Measurements from ENCODE around the gene MRLN. TPM values are rescaled to one million over a fixed set of nuclear protein-coding genes. Genes with fewer than 3 reads are reported as not detected.

The MRLN gene
- total RNA-seq, 1 donor from 2014 or later = not detected

- DNase-seq (ENCODE audit: extremely low spot score, unreplicated experiment) = no peak
- no peak overlapping the region for H3K27ac Mint-ChIP-seq (ENCODE audit: unreplicated experiment)
- no peaks in the 10 kb centered on the region for H3K36me3 Mint-ChIP-seq (ENCODE audit: unreplicated experiment)
- no peak for TF ChIP-seq CTCF (IDR thresholded peaks at IDR 0.05)
- no peaks in the 10 kb centered on the region for H3K4me1 Mint-ChIP-seq (ENCODE audit: unreplicated experiment)
- no peak overlapping the region for H3K4me3 Mint-ChIP-seq (ENCODE audit: unreplicated experiment)
- no peaks in the 10 kb centered on the region for H3K9me3 Mint-ChIP-seq (ENCODE audit: unreplicated experiment)
- H3K27me3 Mint-ChIP-seq (ENCODE audit: unreplicated experiment) = peaks cover 24% of the 10 kb centered on the region
These were observed 58.3 kb downstream of the MRLN start for GRCh38 chr10:59694936-59695335.

GRCh38 chr10:59692113-59692512 is 61.1 kb downstream of the MRLN start:
- H3K4me1 Mint-ChIP-seq (ENCODE audit: unreplicated experiment) = no peaks in the 10 kb centered on the region
- H3K4me3 Mint-ChIP-seq (ENCODE audit: unreplicated experiment) = no peak overlapping the region
- peaks cover 18% of the 10 kb centered on the region for H3K27me3 Mint-ChIP-seq (ENCODE audit: unreplicated experiment)
- H3K36me3 Mint-ChIP-seq (ENCODE audit: unreplicated experiment) = no peaks in the 10 kb centered on the region
- no peak for TF ChIP-seq CTCF (IDR thresholded peaks at IDR 0.05)
- no peak overlapping the region for H3K27ac Mint-ChIP-seq (ENCODE audit: unreplicated experiment)
- no peaks in the 10 kb centered on the region for H3K9me3 Mint-ChIP-seq (ENCODE audit: unreplicated experiment)
- no peak for DNase-seq (ENCODE audit: extremely low spot score, unreplicated experiment)

GRCh38 chr10:59688921-59689351 is 64.3 kb downstream of the MRLN start:
- no peaks in the 10 kb centered on the region for H3K9me3 Mint-ChIP-seq (ENCODE audit: unreplicated experiment)
- no peak overlapping the region for H3K27ac Mint-ChIP-seq (ENCODE audit: unreplicated experiment)
- no peak overlapping the region for H3K4me3 Mint-ChIP-seq (ENCODE audit: unreplicated experiment)
- no peaks in the 10 kb centered on the region for H3K36me3 Mint-ChIP-seq (ENCODE audit: unreplicated experiment)
- no peaks in the 10 kb centered on the region for H3K4me1 Mint-ChIP-seq (ENCODE audit: unreplicated experiment)
- DNase-seq (ENCODE audit: extremely low spot score, unreplicated experiment) = no peak
- TF ChIP-seq CTCF (IDR thresholded peaks at IDR 0.05) = no peak
- peaks cover 21% of the 10 kb centered on the region for H3K27me3 Mint-ChIP-seq (ENCODE audit: unreplicated experiment)

GRCh38 chr10:59687657-59688056 is 65.6 kb downstream of the MRLN start:
- H3K4me1 Mint-ChIP-seq (ENCODE audit: unreplicated experiment) = no peaks in the 10 kb centered on the region
- H3K9me3 Mint-ChIP-seq (ENCODE audit: unreplicated experiment) = no peaks in the 10 kb centered on the region
- H3K36me3 Mint-ChIP-seq (ENCODE audit: unreplicated experiment) = no peaks in the 10 kb centered on the region
- H3K27me3 Mint-ChIP-seq (ENCODE audit: unreplicated experiment) = peaks cover 18% of the 10 kb centered on the region
- TF ChIP-seq CTCF (IDR thresholded peaks at IDR 0.05) = no peak
- no peak for DNase-seq (ENCODE audit: extremely low spot score, unreplicated experiment)
- no peak overlapping the region for H3K27ac Mint-ChIP-seq (ENCODE audit: unreplicated experiment)
- no peak overlapping the region for H3K4me3 Mint-ChIP-seq (ENCODE audit: unreplicated experiment)

Other genes with a start within 250 kb of the MRLN start
- 0.32 and 0.50 TPM in 2 replicates for gene SLC16A9, start 43.6 kb downstream of the MRLN start, total RNA-seq
- 37.6 and 38.0 TPM in 2 replicates for gene CCDC6, start 153.1 kb upstream of the MRLN start, total RNA-seq